H1 (cell line): ENCODE measurements around the gene SELENOS. TPM values are rescaled to one million over a fixed set of nuclear protein-coding genes. Genes with fewer than 3 reads are reported as not detected.

ENCODE experiments used
- CTCF ChIA-PET: fragments of 300-600 bp; sonication (Branson Sonifier 250); formaldehyde crosslinking; loops from one replicate; lab custom pipeline; 2021; ENCODE audit not compliant: partially characterized antibody; lab: Charles Lee
- POLR2A ChIA-PET: fragments of 300-600 bp; sonication (Branson Sonifier 250); formaldehyde crosslinking; loops from one replicate; lab custom pipeline; 2021; ENCODE audit warnings: inconsistent platforms; ENCODE audit not compliant: partially characterized antibody; lab: Charles Lee
- DNase-seq, 2 experiments: peaks; one replicate each; pipeline versions ENCODE4 v3.0.0 to v3.0.0-alpha.2; 2010 to 2022; ENCODE audit warnings: low spot score in 2 of 2, low read depth in 1 of 2, mixed read lengths in 1 of 2
- FAIRE-seq: peaks from 2 replicates; lab custom pipeline; 2011; peaks lifted over from hg19 to GRCh38; lab: Jason Lieb, UNC
- H2AFZ ChIP-seq: 2 replicates; pipeline ENCODE4 v1.8.1; 2012; ENCODE audit warnings: low read length, inconsistent platforms
- H2AK5ac ChIP-seq: 2 replicates; pipeline ENCODE4 v1.6.1; 2013; ENCODE audit warnings: low read depth, low read length
- H2BK120ac ChIP-seq: replicated peaks from 2 replicates; pipeline ENCODE3; 2013; ENCODE audit warnings: low read depth, low read length, inconsistent platforms
- H2BK12ac ChIP-seq: 2 replicates; pipeline ENCODE4 v1.6.1; 2013; ENCODE audit warnings: low read depth, low read length
- H2BK15ac ChIP-seq: 2 replicates; pipeline ENCODE4 v1.6.1; 2013; ENCODE audit warnings: low read length
- H2BK20ac ChIP-seq: 2 replicates; pipeline ENCODE4 v1.6.1; 2013; ENCODE audit warnings: low read length
- H2BK5ac ChIP-seq: 2 replicates; pipeline ENCODE4 v1.6.1; 2013; ENCODE audit warnings: low read depth, low read length
- H3K14ac ChIP-seq: 2 replicates; pipeline ENCODE4 v1.6.1; 2013; ENCODE audit warnings: inconsistent platforms; ENCODE audit not compliant: insufficient read length
- H3K18ac ChIP-seq: 2 replicates; pipeline ENCODE4 v1.6.1; 2013; ENCODE audit warnings: low read length; ENCODE audit errors: extremely low read depth
- H3K23ac ChIP-seq: 2 replicates; pipeline ENCODE4 v1.6.1; 2013; ENCODE audit warnings: inconsistent platforms; ENCODE audit not compliant: insufficient read length
- H3K23me2 ChIP-seq: 2 replicates; pipeline ENCODE4 v1.6.1; 2013; ENCODE audit warnings: low read depth, low read length
- H3K27ac ChIP-seq: 2 replicates; pipeline ENCODE4 v1.6.1; 2011; ENCODE audit warnings: low read depth, low read length, inconsistent platforms
- H3K27me3 ChIP-seq, 4 experiments: replicated peaks in 1 of 4; 1 replicate in 1 of 4; 2 replicates in 3 of 4; pipeline versions ENCODE4 v1.6.1 to v1.8.1; 2011 to 2013; ENCODE audit warnings: low read length in 3 of 4, mild to moderate bottlenecking in 3 of 4, inconsistent platforms in 2 of 4, mixed read lengths in 2 of 4, moderate library complexity in 1 of 4; ENCODE audit not compliant: control insufficient read depth in 3 of 4, insufficient read depth in 3 of 4; ENCODE audit errors: extremely low read depth in 1 of 4
- H3K36me3 ChIP-seq, 4 experiments: 2 replicates each; pipeline versions ENCODE4 v1.6.1 to v1.8.1; 2011 to 2013; ENCODE audit warnings: mild to moderate bottlenecking in 4 of 4, low read length in 3 of 4, moderate library complexity in 2 of 4, control low read depth in 1 of 4, inconsistent platforms in 1 of 4; ENCODE audit not compliant: insufficient read depth in 4 of 4, control insufficient read depth in 2 of 4
- H3K4ac ChIP-seq: replicated peaks from 2 replicates; pipeline ENCODE3; 2013; ENCODE audit warnings: low read length, low read depth, mixed read lengths, inconsistent platforms; ENCODE audit not compliant: insufficient read length
- H3K4me1 ChIP-seq, 4 experiments: replicated peaks in 1 of 4; 1 replicate in 1 of 4; 2 replicates in 3 of 4; pipeline versions ENCODE4 v1.6.1 to v1.8.1; 2011 to 2013; ENCODE audit warnings: low read length in 3 of 4, inconsistent platforms in 2 of 4, mixed read lengths in 1 of 4; ENCODE audit not compliant: insufficient read depth in 4 of 4, control insufficient read depth in 3 of 4
- H3K4me2 ChIP-seq, 2 experiments: 2 replicates each; pipeline versions ENCODE4 v1.6.1 to v1.8.1; 2011 to 2013; ENCODE audit warnings: low read depth in 2 of 2, low read length in 2 of 2, control low read depth in 1 of 2, inconsistent platforms in 1 of 2, mild to moderate bottlenecking in 1 of 2; ENCODE audit not compliant: insufficient read depth in 1 of 2
- H3K4me3 ChIP-seq, 4 experiments: fragments of 200-600, 300-600 bp in 1 of 4; sonication (generic), shearing (Covaris generic), sonication (Bioruptor Twin) in 1 of 4; 2 replicates each; pipeline versions ENCODE4 v1.5.1 to v1.8.1; 2011 to 2016; ENCODE audit warnings: low read length in 4 of 4, low read depth in 3 of 4, control low read depth in 2 of 4, inconsistent platforms in 2 of 4, mild to moderate bottlenecking in 2 of 4, mixed read lengths in 1 of 4, moderate library complexity in 1 of 4; ENCODE audit not compliant: insufficient read depth in 2 of 4; ENCODE audit errors: extremely low read depth in 1 of 4
- H3K56ac ChIP-seq: replicated peaks from 2 replicates; pipeline ENCODE3; 2013; ENCODE audit warnings: low read depth, mild to moderate bottlenecking, mixed read lengths, low read length, inconsistent platforms; ENCODE audit not compliant: insufficient read length
- H3K79me1 ChIP-seq: 2 replicates; pipeline ENCODE4 v1.6.1; 2013; ENCODE audit warnings: low read depth, low read length, control low read depth
- H3K79me2 ChIP-seq, 2 experiments: 2 replicates each; pipeline versions ENCODE4 v1.6.1 to v1.8.1; 2012 to 2013; ENCODE audit warnings: low read length in 2 of 2, mild to moderate bottlenecking in 2 of 2, inconsistent platforms in 1 of 2; ENCODE audit not compliant: insufficient read depth in 2 of 2, control insufficient read depth in 1 of 2
- H3K9ac ChIP-seq, 4 experiments: replicated peaks in 1 of 4; 1 replicate in 1 of 4; 2 replicates in 3 of 4; pipeline versions ENCODE4 v1.6.1 to v1.8.1; 2011 to 2013; ENCODE audit warnings: low read depth in 3 of 4, low read length in 3 of 4, control low read depth in 2 of 4, mild to moderate bottlenecking in 2 of 4, moderate library complexity in 2 of 4, inconsistent platforms in 1 of 4; ENCODE audit errors: extremely low read depth in 1 of 4
- H3K9me3 ChIP-seq, 2 experiments: 2 replicates each; pipeline versions ENCODE4 v1.6.1 to v1.8.1; 2012 to 2013; ENCODE audit warnings: mild to moderate bottlenecking in 2 of 2, moderate library complexity in 2 of 2, control low read depth in 1 of 2, inconsistent platforms in 1 of 2, low read depth in 1 of 2, low read length in 1 of 2, mixed read lengths in 1 of 2; ENCODE audit not compliant: insufficient read depth in 2 of 2
- H4K20me1 ChIP-seq, 2 experiments: replicated peaks in 1 of 2; 2 replicates each; pipeline versions ENCODE3 to v1.8.1; 2011 to 2013; ENCODE audit warnings: inconsistent platforms in 2 of 2, low read length in 2 of 2, mild to moderate bottlenecking in 1 of 2; ENCODE audit not compliant: insufficient read depth in 2 of 2, control insufficient read depth in 1 of 2
- H4K5ac ChIP-seq: 2 replicates; pipeline ENCODE4 v1.6.1; 2013; ENCODE audit warnings: low read length, low read depth, mixed read lengths, inconsistent platforms; ENCODE audit not compliant: insufficient read length
- H4K8ac ChIP-seq: 2 replicates; pipeline ENCODE4 v1.8.0; 2013; ENCODE audit warnings: mild to moderate bottlenecking, moderate library complexity, low read length, inconsistent platforms; ENCODE audit not compliant: insufficient read depth; ENCODE audit errors: extremely low read depth
- H4K91ac ChIP-seq: replicated peaks from 2 replicates; pipeline ENCODE3; 2013; ENCODE audit warnings: low read length, mixed read lengths, inconsistent platforms; ENCODE audit not compliant: insufficient read length
- CHD1 ChIP-seq: IDR thresholded peaks from 2 replicates; pipeline ENCODE4 v1.6.1; 2012; ENCODE audit warnings: low read depth, low read length, improper control_type of control experiment
- CHD2 ChIP-seq: IDR thresholded peaks from 2 replicates; pipeline ENCODE4 v1.6.1; 2012; ENCODE audit warnings: low read length, improper control_type of control experiment
- CTBP2 ChIP-seq: IDR thresholded peaks from 2 replicates; pipeline ENCODE4 v1.7.0; 2011; ENCODE audit warnings: borderline replicate concordance, mild to moderate bottlenecking, moderate library complexity, mixed read lengths, low read length; ENCODE audit not compliant: insufficient read depth, insufficient read length
- FOSL1 ChIP-seq: IDR thresholded peaks from 2 replicates; pipeline ENCODE4 v1.6.1; 2011; ENCODE audit warnings: mild to moderate bottlenecking, low read depth, low read length, moderate library complexity; ENCODE audit not compliant: insufficient read depth
- GTF2F1 ChIP-seq: IDR thresholded peaks from 2 replicates; pipeline ENCODE4 v1.6.1; 2012; ENCODE audit warnings: low read depth, low read length, improper control_type of control experiment, borderline replicate concordance
- HDAC2 ChIP-seq, 2 experiments: fragments of 300-600 bp in 1 of 2; sonication (generic) in 1 of 2; IDR thresholded peaks; 2 replicates each; pipeline ENCODE4 v1.6.1; 2011 to 2012; ENCODE audit warnings: low read depth in 2 of 2, low read length in 2 of 2, mild to moderate bottlenecking in 2 of 2, moderate library complexity in 2 of 2, borderline replicate concordance in 1 of 2, inconsistent platforms in 1 of 2
- HDAC6 ChIP-seq: IDR thresholded peaks from one replicate; pipeline ENCODE4 v1.7.1; 2012; ENCODE audit warnings: low read depth, mild to moderate bottlenecking, inconsistent platforms, low read length, moderate library complexity
- KDM1A ChIP-seq: fragments of 200-600, 300-600 bp; sonication (generic); IDR thresholded peaks from 2 replicates; pipeline ENCODE4 v1.7.1; 2016; ENCODE audit warnings: mild to moderate bottlenecking, low read length, borderline replicate concordance
- KDM4A ChIP-seq: IDR thresholded peaks from one replicate; pipeline ENCODE4 v1.7.1; 2012; ENCODE audit warnings: low read depth, mild to moderate bottlenecking, moderate library complexity, low read length, inconsistent platforms; ENCODE audit not compliant: severe bottlenecking
- NRF1 ChIP-seq: IDR thresholded peaks from 2 replicates; pipeline ENCODE4 v1.6.1; 2011; ENCODE audit warnings: mild to moderate bottlenecking, low read depth, low read length, improper control_type of control experiment
- RXRA ChIP-seq: IDR thresholded peaks from 2 replicates; pipeline ENCODE4 v1.6.1; 2011; ENCODE audit warnings: low read depth, mild to moderate bottlenecking, low read length, moderate library complexity; ENCODE audit not compliant: insufficient read depth
- SUZ12 ChIP-seq: fragments of 200-600 bp; sonication (generic); IDR thresholded peaks from 2 replicates; pipeline ENCODE4 v1.6.1; 2012; ENCODE audit warnings: mild to moderate bottlenecking, inconsistent platforms, low read length, moderate library complexity, mixed read lengths
- TAF7 ChIP-seq: optimal IDR thresholded peaks from 2 replicates; pipeline ENCODE3; 2011; ENCODE audit warnings: low read depth, mild to moderate bottlenecking, inconsistent platforms, low read length, moderate library complexity, borderline replicate concordance
- TCF12 ChIP-seq: IDR thresholded peaks from 2 replicates; pipeline ENCODE4 v1.6.1; 2011; ENCODE audit warnings: low read depth, mild to moderate bottlenecking, low read length
- WGBS, 2 experiments: shearing (Covaris generic) in 1 of 2; methylation state at CpG; one replicate each; pipeline versions ENCODE4 v1.1.6 to v1.1.7; 2013 to 2015; ENCODE audit warnings: low lambda C conversion rate in 2 of 2, mixed read lengths in 2 of 2, inconsistent platforms in 1 of 2, low coverage in 1 of 2, missing lambda C conversion rate in 1 of 2; ENCODE audit not compliant: insufficient replicate concordance in 2 of 2, insufficient coverage in 1 of 2, insufficient read length in 1 of 2; ENCODE audit errors: extremely low coverage in 1 of 2, missing lambda C conversion rate in 1 of 2; 5-methylcytosine and 5-hydroxymethylcytosine counted together
- polyA plus RNA-seq, 7 experiments: library from polyadenylated mRNA; depleted of rRNA in 3 of 7; stranded (reverse) in 5 of 7; unstranded in 2 of 7; fragments of >200 nt in 5 of 7; fragments of 200-250 nt in 2 of 7; gene quantifications; 1 replicate in 5 of 7; 2 replicates in 1 of 7; 4 replicates in 1 of 7; pipeline versions ENCODE4 v1.2.1 to v1.2.3, GENCODE V29; 2011 to 2013; ENCODE audit warnings: missing spikeins in 2 of 7, mixed read lengths in 2 of 7
- total RNA-seq: library from RNA; stranded (reverse); fragmentation: NEBNext Ultra II Directional; extraction: Animal tissue kit (Norgen Biotek cat#: 25700); gene quantifications from 2 replicates; pipeline ENCODE4 v1.2.1, GENCODE V29; 2021

SELENOS gene
- total and polyA plus RNA-seq, 2 of the 8 experiments (the other 6 are each of a cell fraction or from before 2014, with no cell fraction given) = 45.1 to 46.0 TPM

DNA sequence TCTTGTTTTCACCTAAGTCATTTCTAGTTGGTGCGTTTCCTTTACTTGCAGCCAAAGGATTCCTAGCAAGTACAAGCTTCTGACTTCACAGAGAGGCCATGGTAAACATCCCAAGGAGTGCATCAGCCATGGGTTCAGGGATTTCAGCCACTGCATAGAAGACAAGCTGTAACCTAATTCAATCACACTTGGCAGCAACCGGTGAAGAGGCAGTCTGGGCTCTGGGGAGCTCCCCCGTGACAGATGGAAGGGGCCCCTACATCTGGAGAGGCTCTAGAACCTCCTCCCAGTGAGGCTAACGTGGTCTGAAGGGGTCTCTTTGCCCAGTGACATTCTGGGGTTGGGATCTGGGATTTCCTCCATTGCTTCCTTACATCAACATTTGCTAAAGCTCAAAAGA is 26.1 kb upstream of the SELENOS start:
- H3K4me1 ChIP-seq = no peaks in the 10 kb centered on the region
- no peak overlapping the region for H3K4me2 ChIP-seq
- H2BK5ac ChIP-seq = no peak overlapping the region
- no peak overlapping the region for H3K14ac ChIP-seq
- H3K23me2 ChIP-seq = no peaks in the 10 kb centered on the region
- H2BK15ac ChIP-seq = no peak overlapping the region
- H3K18ac ChIP-seq = no peak overlapping the region
- no peak overlapping the region for H3K4me3 ChIP-seq
- no peak overlapping the region for H3K9ac ChIP-seq
- H3K4ac ChIP-seq = no peak overlapping the region
- ChIA-PET CTCF (interaction anchor here (0.6 to 9.4 kb wide), 9 partner anchors 9 to 1156 kb away, joined by 3 to 94 read pairs (median 5); partner anchors contain the start of gene SNRPA1), POLR2A (interaction anchor here (0.6 to 1.2 kb wide), 2 partner anchors 9 to 19 kb away, joined by 3 to 4 read pairs; partner anchors contain the start of gene SNRPA1)
- FAIRE-seq (no peak), DNase-seq (peak in 1 of 2 experiments; percentile 14)
- no peak overlapping the region for H3K27ac ChIP-seq
- H2AK5ac ChIP-seq = no peak overlapping the region
- no peak overlapping the region for H2AFZ ChIP-seq
- no peak overlapping the region for H3K23ac ChIP-seq
- H3K56ac ChIP-seq = no peak overlapping the region
- 91% methylated on average over 4 of the region's 4 CpGs; no CpG with 5 or more reads in 1 of the 2 experiments for WGBS, 2 experiments
- no peak overlapping the region for H2BK20ac ChIP-seq
- no peaks in the 10 kb centered on the region for H3K27me3 ChIP-seq
- H3K9me3 ChIP-seq = no peaks in the 10 kb centered on the region
- no peaks in the 10 kb centered on the region for H4K20me1 ChIP-seq
- H4K8ac ChIP-seq = no peak overlapping the region
- H2BK120ac ChIP-seq = no peak overlapping the region
- H3K79me1 ChIP-seq = no peaks in the 10 kb centered on the region
- H4K5ac ChIP-seq = no peak overlapping the region
- H2BK12ac ChIP-seq = no peak overlapping the region
- no peaks in the 10 kb centered on the region for H3K79me2 ChIP-seq
- H3K36me3 ChIP-seq = no peaks in the 10 kb centered on the region
- no peak overlapping the region for H4K91ac ChIP-seq
- no peak for TF ChIP-seq CHD1
- no peak for TF ChIP-seq KDM1A
- no peak for TF ChIP-seq TAF7
- TF ChIP-seq CTBP2 = no peak
- TF ChIP-seq CHD2 = no peak
- TF ChIP-seq SUZ12 = no peak
- no peak for TF ChIP-seq FOSL1
- TF ChIP-seq TCF12 = no peak
- no peak for TF ChIP-seq HDAC2 (IDR thresholded peaks at IDR 0.05; ENCODE audit: borderline replicate concordance in 1 of 2, low read depth in 2 of 2, low read length in 2 of 2)
- TF ChIP-seq HDAC6 = no peak
- TF ChIP-seq KDM4A = no peak
- TF ChIP-seq NRF1 = no peak
- no peak for TF ChIP-seq GTF2F1
- TF ChIP-seq RXRA = no peak
